ENCODE data around the gene TPCN2.
A peak's percentile ranks its signal among the peaks of the same experiment; 100 is the strongest.
"Not testable (repeated sequence)": the region's sequence is repeated elsewhere in the genome, so short reads cannot be mapped to it uniquely, and the experiment has no call there.

TPCN2 gene

GRCh38 chr11:69048694-69049489 lies at the start of gene TPCN2:
TSS of gene TPCN2 (plus strand) at chr11:69048932. CDS start at chr11:69048998, 66 bp downstream.
- DNase-seq: peak; percentile 90

- DNase-seq: no peak
Observed at GRCh38 chr11:68999093-68999747, 49.5 kb upstream of the TPCN2 start.

- not testable (repeated sequence) for DNase-seq
Observed at GRCh38 chr11:68999748-69000355, 48.9 kb upstream of the TPCN2 start.

- no peak for DNase-seq
Observed at GRCh38 chr11:69000391-69000790, 48.3 kb upstream of the TPCN2 start.

DNA sequence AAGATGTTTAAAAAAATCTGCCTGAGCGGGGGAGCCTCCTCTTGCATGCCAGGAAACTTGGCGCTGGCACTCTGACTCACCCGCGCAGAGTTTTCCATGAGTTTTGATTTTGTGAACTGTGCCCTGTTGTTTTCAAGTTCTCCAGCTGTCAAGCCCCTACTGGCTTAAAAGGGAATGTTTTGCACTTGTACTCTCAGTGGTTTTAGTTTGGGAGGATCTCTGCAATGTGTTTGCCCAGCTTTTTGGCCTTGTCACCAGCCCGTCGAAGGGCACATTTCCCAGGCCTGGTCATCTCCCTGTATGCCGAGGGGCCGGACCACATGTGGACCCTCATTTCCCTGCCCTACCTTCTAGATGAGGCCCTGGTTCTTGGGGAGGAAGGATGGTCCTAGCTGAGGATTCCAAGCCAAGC lies 47.9 kb upstream of the TPCN2 start:
- DNase-seq: peak; percentile 79

DNA sequence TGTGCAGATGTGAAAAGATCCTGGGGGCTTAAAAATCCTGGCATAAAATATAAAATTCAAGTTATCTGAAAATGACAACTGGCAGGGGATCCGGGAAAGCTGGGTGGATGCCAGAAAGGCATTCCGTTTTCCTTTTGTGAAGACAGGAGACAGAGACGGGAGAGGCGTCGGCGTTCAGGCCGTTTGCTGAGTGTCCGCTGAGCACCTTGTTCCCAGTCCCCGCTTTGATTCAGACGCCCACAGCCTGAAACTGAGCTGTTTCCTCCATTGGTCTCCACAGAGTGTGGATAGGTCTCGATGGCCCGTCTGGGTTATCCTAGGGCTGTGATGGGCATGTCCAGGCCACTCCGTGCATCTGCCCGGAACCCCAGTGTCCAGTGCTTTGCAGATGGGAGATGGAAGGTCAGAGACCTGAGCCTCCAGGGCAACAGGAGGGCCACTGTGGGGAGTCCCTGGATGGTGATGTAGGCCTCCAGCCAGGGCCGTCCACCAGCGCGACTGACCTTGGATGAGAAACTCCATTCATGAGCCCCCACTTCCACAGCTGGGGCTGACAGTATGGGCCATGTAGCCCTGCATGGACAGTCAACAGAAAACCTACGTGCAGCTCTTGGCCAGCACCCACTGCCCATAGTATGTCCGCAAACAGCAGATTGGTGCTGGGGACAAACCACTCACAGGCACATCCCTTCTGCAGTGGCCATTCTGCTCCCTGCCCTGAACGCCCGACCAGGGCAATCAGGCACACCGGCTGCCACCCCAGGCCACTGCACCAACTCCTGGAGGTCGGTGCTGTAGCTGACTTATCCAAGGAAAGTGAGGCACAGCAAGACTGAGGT lies 47.3 kb upstream of the TPCN2 start:
- no peak for DNase-seq

DNA sequence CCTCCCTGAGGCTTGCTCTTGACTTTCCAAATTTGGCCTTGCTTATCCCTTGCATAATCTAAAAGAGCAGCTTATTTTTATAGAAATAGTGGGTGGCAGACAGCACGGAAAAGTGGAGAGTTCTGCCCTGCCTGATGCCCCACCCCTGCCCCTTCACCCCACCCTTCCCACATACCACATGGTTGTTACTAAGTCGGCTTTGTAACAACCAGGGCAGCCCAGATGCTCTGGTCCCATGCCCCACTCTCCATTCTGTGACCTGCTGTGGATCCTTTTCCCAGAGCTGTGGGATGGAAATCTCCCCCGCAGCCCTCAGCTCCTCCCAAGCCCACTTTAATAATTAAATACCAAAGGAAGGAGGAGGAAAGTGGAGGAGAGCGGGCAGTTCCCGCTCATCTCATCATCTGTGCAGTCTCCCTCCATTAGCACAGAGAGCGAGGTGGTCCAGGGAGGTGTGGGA lies 46.6 kb upstream of the TPCN2 start:
- no peak for DNase-seq

DNA sequence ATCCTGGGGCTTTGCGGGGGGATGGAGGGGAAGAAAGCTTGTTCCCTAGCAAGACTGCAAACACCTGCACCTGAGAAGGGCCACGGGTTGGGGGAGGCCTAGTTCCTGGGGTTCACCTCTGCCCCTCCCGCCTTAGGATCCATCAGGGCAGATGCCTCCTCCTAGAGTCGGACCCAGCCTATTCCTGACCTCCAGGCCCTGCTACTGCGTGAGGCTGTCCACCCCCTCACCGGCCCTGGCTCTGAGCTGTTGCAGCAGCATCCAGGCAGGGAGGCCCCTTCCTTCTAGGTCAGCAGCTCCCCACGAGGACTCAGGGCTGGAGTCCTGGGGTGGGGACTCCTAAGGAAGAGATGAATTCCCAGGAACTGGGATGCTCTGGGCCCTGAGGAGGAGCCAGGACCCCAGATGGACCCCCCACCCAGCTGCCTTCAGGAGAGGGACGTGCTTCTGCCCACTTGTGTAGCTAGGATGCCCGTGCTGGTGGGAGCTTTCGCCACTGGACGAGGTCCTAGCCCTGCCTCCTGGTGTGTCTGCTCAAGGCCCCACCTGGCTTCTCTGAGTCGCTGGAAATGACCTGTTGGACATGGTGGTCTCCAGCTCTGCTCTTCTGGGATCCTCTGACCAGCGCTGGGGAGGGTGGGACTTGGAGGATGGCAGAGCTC lies 46.0 kb upstream of the TPCN2 start:
- no peak for DNase-seq

- no peak for DNase-seq
Observed at GRCh38 chr11:69003301-69003865, 45.3 kb upstream of the TPCN2 start.

- no peak for DNase-seq
Observed at GRCh38 chr11:69003866-69004367, 44.8 kb upstream of the TPCN2 start.

DNA sequence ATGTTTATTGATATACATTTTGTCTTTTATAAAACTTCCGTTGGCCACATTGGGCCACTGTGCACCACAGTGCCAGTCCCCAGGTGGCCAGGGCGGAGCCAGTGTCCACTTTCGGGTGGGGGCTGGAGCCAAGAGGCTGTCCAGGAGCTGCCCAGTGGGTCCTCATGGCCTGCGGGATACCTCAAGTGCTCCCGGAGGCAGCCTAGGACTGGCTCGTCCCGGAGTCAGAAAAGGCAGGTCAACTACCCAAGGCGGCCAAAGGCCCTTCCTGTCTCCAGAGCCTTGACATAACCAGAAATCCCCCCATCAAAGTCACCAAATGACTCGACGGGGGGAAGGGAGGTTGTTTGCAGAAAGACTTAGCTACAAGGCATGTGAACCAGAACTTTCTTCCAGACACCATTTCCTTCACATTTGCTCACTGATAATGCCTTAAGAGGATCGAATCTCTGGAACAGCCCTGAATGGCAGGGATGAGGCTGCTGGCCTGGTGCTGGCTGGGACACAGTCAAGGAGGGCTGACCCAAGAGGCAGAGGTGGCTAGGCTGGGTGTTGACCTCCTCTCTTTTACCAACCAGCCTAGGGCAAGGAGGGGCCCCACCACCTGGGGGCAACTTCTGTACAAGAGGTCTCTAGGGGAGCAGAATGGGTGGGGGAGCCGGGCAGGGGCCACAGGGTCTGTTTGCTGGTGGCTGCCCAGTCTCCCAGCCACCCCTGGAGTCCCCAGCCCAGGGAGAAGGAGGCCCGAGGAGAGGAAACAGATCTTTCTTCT lies 44.1 kb upstream of the TPCN2 start:
- no peak for DNase-seq

DNA sequence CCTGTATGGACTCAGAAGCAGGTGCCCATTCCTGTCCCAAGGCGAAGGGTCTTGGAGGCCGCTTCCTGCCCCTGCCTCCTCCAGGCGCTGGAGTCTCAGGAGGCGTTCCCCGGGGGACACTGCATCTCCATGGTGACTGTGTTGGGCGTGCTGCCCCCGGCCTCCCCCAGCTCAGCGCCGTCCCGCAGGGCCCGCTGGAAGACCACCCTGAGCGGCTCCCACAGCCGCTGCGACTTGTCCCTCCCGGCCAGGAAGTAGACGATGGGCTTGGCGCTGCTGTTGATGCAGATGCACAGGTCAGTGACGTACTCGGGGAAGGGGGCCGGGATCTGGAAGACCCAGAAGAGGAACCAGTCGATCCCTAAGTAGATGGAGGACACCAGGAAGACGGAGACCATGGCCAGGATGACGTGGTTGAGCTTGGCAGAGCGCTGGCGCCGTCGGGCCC lies 43.5 kb upstream of the TPCN2 start:
- no peak for DNase-seq

DNA sequence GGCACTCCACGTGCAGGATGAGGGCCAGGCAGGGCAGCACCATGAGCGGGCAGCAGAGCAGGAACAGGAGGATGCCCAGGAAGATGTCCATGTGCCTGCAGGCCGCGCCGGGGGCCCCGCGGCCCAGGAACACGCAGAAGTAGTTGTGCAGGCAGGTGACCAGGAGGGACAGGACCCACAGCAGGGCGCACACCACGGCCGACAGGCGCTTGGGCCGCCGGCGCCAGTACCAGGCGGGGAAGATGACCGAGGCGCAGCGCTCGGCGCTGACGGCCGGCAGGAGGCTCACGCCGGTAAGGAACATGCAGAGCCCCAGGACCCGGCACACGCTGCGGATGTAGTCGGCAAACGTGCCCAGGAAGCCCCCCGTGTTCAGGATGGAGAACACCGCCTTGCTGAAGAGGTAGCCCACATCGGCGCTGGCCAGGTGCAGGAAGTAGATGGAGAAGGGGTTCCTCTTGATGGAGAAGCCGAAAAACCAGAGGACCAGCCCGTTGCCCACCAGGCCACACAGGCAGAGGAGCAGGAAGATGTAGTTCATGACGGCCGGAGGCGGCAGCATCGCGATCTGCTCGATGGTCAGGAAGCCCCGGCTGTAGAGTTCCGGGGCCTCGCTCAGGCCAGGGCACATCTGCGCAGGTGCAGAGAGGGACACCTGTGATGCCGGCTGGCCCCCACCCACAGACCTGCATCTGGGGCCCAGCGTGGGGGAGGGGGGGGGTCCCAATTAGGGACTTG lies 42.9 kb upstream of the TPCN2 start:
- no peak for DNase-seq

- no peak for DNase-seq
Observed at GRCh38 chr11:69006816-69007215, 41.9 kb upstream of the TPCN2 start.

GRCh38 chr11:69007975-69008381 lies 40.8 kb upstream of the TPCN2 start:
- DNase-seq: no peak

DNA sequence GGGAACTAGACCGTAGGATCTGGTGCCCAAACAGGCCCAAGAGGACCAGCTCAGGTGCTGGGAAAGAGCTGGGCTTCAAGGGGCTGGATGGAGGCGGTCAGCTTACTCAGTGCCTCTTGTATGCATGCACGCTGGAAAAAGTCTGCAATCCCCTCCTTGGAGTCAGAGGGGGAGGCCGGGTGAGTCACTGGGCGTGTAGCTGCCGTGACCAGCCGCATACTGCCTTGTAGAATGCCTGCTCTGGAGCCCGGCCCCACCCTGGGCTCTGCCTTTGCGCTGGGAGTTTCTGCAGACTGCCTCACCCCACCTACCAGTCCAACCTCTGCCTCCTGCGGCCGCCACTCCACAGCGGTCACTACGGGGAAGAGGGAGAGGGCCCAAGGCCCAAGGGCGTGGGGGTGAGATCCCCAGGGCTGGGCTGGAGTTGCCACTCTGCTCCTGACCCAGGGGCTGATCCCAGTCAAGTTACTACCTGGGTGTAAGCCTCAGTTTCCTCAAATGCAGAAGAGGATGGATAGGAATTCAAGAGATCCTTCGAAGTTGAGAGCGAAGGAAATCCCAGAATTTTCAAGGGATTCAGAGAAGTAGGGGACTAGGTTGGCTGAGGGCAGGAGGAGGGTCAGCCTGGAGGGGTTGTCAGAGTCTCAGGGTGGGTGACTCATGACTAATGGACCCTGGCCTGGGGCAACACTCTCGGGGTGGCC lies 39.8 kb upstream of the TPCN2 start:
- peak; percentile 98 for DNase-seq

DNA sequence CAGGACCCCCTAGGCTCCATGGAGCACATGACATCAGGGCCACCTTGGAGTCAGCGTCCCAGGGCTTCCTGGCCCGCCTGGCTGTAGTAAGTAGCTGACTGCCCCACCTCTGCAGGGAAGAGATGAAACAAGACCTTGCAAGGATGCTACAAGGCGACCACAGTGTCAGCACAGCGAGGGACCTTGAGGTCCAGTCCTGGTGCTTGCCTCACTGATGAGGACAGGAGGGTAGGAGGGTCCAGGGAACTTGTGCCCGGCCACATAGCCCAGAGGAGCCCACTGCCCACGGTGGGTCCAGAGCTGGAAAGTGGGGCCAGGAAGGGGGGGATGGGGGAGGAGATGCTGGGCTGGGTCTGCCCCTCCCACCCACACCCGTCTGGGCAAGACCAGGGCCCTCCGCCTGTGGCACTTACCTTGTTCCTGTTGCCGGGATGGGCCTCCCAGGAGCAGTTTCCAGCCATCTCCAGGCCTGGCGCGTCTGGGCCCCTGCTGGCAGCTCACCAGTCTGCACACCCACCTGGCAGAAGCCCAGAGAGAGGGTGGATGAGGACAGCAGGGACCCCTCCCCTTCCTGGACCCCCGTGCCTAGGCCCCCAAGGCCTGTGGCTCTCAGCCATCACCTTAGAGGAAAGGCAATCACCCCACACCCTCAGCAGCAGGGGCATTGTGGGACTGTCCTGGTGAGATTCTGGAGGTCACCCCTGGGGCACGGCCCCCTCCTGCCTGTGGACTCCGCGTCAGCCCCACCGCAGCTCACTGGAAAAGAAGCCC lies 39.1 kb upstream of the TPCN2 start:
- no peak for DNase-seq

- DNase-seq: no peak
Observed at GRCh38 chr11:69010361-69010891, 38.3 kb upstream of the TPCN2 start.
